MV-4-11 (cell line): ENCODE data around the gene TKT.

Source experiments
- DNase-seq: peaks from one replicate; lab custom pipeline; 2025; lab: John Stamatoyannopoulos, UW

Gene TKT

DNA sequence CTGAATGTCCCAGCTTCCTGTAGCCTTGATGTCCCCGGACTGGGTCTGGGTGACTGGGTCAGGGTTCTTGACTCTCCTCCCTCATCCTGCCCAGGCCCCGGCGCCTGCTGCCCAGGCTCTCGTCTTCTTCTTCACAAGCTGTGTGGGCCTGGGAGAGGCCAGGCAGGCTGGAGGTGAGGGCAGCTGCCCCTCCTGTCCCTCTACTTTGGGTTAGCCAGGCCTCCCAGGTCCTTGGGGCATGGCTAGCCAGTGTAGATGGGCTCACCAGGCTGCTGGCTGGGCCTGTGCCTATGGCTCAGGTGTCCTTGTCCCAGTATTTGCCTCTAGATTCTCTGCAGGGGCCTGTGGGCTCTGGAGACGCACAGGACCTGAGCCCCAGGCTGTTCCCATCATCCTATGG, 31.8 kb downstream of the TKT start:
- no peak for DNase-seq

DNA sequence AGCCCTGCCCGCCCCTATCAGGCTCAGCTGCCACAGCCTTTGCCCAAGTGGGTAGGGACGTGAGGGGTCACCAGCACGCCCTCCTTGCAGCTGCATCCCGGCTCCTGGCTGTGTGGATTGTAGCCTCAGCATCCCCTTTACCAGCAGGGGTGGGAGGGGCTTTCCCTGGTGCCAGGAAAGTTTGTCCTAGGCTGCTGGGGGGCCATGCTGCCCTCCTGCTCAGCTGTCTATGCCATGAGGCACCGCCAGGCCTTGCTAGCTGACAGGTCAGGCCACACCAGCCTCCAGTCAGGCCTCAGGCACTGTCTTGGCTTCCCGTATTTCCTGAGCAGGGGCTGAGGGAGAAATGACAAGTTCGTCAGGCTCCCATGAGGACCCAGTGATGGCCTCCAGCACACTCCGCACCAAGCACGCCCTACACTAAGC, 32.3 kb downstream of the TKT start:
- no peak for DNase-seq

GRCh38 chr3:53223025-53223424, 32.8 kb downstream of the TKT start:
- DNase-seq, result no peak

GRCh38 chr3:53222183-53222901, 33.5 kb downstream of the TKT start:
- no peak for DNase-seq

DNA sequence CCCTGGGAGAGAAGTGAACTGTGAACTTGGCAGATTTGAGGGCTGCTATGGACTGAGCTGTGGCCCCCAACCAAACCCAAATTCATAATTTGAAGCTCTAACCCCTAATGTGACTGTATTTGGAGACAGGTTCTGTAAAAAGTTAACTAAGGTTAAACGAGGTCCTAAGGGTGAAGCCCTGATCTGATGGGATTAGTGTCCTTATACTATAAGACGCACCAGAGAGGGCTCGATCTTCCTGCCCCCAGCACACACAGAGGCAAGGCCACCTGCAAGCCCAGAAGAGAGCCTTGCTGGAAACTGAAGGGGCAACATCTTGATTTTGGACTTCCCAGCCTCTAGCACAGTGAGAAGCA, 34.0 kb downstream of the TKT start:
- DNase-seq, result no peak

DNA sequence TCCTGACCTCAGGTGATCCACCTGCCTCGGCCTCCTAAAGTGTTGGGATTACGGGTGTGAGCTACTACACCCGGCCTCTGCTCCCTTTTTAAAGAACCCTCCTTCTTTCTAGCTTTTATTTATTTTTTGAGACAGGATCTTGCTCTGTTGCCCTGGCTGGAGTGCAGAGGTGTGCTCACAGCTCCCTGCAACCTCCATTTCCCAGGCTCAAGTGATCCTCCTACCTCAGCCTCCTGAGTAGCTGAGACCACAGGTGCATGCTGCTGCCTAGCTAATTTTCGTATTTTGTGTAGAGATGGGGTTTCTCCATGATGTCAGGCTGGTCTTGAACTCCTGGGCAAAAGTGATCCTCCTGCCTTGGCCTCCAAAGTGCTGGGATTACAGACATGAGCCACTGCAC, 34.5 kb downstream of the TKT start:
- DNase-seq, result no peak

- DNase-seq, result peak; percentile 81
Observed at GRCh38 chr3:53219895-53220483, 35.8 kb downstream of the TKT start.

DNA sequence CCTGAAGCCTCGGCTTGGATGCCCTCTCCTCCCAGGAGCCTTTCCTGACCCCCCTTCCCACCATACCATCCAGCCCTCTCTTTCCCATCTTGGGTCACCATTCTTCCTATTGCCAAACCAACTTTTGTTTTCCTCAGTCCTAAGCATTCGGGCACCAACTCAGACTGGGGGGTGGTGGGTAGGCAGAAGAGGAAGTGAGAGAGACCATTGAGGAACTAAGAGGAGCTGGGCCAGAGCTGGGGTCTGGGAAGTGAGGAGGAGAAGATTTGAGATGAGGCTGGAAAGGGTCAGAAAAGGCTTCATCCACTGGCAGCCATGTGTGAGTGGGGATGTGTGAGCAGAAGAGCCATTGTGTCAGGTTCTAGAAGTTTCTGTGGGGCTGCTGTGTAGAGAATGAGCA, 37.7 kb downstream of the TKT start:
- DNase-seq, result peak; percentile 94

DNA sequence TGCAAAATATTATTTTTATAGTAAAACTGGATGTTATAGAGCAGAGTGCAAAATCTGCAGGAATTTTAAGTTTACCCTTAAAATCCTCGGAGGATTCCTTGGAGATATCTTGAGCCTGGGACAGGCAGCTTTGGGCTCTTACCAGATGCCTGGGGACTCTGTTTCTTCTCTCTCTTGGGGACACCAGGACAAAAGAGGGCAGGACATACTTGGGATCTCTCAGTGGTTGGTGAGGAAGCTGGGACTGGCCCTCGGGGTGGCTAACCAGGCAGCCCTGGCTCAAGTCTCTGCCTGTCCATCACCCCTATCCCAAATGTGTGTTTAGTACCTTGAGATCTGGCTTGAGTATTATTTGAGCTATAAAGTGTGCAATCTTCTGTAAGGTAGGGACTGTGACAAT, 38.6 kb downstream of the TKT start:
- no peak for DNase-seq

DNA sequence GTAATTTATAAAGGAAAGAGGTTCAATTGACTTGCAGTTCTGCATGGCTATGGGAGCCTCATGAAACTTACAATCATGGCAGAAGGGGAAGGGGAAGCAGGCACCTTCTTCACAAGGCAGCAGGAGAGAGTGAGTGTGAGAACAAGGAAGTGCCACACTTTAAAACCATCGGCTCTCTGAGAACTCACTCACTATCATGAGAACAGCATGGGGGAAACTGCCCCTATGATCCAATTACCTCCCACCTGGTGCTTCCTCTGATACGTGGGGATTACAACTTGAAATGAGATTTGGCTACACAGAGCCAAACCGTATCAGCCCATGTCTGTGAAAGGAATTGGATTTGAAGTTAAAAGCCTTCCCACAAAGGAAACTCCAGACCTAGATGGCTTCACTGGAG, 39.1 kb downstream of the TKT start:
- peak; percentile 50 for DNase-seq

DNA sequence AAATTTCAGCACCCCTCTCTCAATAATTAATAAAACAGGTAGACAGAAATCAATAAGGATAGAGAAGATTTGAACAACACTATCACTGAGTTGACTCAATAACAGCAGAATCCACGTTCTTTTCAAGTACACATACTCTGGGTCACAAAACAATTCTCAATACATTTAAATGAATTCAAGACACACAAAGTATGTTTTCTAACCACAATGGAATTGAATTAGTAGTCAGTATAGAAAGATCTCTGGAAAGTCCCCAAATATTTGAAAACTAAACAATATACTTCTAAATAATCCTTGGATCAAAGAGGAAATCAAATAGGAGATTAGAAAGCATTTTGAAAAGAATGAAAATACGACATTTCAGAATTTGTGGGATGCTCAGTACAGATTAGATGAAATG, 40.0 kb downstream of the TKT start:
- no peak for DNase-seq

GRCh38 chr3:53213276-53213675, 42.5 kb downstream of the TKT start:
- no peak for DNase-seq

- peak; percentile 62 for DNase-seq
Observed at GRCh38 chr3:53211706-53212702, 43.8 kb downstream of the TKT start.

DNA sequence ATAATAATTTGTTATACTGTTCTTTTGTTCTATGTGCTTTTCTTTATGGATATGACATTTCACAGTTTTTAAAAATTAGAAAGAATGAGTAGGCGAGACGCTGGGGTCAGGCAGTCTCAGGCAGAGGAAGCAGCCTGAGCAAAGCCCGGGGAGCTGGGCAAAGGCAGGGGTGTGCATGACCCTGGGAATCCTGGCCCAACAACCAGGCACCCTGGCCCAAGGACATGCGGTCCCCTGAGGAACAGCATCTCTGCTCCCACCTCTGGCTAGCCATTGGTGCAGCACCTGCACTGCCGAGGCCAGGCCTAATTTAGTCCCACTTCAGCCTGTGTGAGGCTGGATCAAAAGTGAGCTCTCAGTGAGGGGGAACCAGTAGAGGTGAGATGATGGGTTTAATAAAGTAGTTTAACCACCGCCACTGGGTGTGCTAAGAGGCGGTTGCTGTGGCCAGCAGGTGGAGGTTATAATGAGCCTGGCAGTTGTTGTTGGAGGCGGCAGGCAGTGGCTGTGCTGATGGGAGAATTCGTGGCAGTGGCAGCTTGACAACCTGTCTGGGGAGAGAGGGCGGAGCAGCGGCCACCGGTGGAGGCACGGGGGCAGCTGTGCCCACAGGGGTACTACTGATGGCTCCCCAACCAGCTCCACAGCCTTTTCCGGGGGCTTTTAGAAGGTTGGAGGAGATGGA, 53.3 kb downstream of the TKT start:
- DNase-seq, result no peak

DNA sequence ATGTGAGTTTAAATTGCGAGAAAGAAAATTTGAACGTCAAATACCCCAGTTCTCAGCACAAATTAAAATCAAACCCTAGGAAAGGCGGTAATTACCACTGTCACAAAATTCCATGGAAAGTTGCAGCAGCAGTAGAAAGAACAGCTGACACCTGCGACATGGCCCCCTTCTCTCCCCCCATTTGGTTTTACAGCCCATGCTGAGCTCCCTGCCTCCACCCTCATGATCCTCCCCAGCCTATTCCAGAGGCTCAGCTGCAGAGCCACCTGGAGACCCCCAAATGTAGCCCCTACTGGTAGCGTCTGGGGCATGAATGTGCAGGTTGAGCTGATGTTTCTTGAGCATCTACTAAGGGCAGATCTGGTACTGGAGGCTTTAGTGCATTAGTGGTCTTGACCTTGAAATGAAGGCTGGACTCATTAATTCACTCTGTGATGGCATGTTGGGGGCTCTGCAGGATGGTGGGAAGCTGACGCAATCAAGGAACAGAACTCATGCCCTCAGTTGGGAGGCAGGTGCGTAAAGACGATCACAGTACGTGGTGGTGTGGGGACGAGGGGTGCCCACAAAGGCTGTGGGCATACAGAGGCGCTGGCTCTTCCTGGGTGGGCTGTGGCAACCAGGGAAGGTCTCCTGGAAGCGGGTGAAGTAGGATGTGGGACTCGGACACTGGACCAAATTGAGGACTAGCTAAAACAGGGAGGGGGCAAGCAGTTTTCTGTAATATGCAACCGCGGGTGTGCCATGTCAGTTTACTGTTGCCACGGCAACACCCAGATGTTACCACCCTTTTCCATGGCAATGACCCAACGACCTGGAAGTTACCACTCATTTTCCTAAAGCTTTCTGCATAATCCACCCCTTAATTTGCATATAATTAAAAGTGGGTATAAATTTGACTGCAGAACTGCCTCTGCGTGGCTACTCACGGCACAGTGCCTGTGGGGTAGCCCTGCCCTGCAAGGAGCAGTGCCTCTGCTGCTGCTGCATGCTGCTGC, 55.0 kb downstream of the TKT start:
- no peak for DNase-seq

GRCh38 chr3:53199834-53200233, 56.0 kb downstream of the TKT start:
- no peak for DNase-seq

- no peak for DNase-seq
Observed at GRCh38 chr3:53198996-53199395, 56.8 kb downstream of the TKT start.

DNA sequence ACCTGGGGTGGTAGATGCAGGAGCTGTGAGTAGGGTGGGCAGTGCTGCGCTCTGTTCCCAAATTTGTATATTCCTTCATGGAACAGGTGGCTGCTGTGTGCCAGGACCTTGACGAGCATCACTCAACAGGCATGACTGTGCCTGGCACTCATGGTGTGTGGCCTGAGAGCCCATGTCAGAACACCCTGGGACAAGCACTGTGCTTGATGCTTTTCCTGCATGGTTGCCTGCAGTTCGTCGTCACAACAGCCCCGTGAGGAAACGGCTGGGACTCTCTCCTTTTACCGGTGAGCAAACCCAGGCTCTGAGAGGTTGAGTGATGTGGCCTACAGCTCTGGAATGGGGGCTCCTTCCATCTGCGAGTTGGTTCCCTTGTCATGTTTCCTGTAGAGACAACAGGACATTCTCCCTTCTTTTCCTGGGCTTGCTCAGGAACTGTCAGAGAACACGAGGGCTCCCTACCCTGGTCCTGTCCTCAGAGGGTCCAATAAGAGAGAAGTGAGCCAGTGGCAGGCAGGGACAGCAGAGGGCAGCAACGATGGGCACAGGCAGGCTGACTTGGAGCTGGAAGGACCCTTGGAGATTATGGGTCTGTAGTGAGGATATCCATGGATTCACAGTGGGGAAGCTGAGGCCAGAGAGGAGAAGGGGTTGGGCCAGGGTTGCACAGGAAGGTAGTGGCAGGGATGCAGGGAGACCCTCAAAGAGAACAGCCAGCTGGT, 57.4 kb downstream of the TKT start:
- DNase-seq, result no peak

DNA sequence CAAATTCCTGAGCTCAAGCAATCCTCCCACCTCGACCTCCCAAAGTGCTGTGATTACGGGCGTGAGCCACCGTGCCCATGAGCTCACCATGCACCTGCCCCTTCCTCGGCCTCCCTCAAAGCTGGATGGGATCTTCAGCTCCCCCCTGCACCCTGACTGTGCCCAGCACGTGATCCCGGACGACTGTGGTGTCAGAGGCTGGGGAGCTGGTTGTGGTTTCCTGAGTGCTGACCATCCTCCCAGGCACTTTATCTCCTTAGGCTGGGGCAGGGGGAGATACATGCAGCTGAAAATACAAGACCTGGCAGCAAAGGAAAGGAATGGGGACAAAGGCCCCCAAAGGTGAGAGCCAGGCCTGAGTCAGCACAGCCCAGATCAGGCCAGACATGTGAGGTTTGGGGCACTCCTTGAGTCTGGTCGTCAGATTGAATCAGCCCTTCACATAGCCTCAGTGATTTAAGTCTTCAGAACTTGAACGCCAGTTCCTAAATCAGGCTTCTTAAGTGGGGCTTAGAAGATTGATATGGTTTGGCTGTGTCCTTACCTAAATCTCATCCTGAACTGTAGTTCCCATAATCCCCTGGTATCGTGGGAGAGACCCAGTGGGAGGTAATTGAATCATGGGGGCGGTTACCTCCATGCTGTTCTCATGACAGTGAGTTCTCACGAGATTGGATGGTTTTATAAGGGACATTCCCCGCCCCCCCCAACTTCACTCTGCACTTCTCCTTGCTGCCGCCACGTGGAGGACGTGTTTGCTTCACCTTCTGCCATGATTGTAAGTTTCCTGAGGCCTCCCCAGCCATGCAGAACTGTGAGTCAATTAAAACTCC, 59.0 kb downstream of the TKT start:
- DNase-seq, result peak; percentile 81
